ENCODE data around the gene CNIH2. TPM values are rescaled to one million over a fixed set of nuclear protein-coding genes. Genes with fewer than 3 reads are reported as not detected.

CNIH2 gene
- total and polyA plus RNA-seq, 9 of the 15 experiments (the other 6 are each of a cell fraction or from before 2014, with no cell fraction given): 0.26 to 0.89 (median 0.40) TPM; not detected in 4

DNA sequence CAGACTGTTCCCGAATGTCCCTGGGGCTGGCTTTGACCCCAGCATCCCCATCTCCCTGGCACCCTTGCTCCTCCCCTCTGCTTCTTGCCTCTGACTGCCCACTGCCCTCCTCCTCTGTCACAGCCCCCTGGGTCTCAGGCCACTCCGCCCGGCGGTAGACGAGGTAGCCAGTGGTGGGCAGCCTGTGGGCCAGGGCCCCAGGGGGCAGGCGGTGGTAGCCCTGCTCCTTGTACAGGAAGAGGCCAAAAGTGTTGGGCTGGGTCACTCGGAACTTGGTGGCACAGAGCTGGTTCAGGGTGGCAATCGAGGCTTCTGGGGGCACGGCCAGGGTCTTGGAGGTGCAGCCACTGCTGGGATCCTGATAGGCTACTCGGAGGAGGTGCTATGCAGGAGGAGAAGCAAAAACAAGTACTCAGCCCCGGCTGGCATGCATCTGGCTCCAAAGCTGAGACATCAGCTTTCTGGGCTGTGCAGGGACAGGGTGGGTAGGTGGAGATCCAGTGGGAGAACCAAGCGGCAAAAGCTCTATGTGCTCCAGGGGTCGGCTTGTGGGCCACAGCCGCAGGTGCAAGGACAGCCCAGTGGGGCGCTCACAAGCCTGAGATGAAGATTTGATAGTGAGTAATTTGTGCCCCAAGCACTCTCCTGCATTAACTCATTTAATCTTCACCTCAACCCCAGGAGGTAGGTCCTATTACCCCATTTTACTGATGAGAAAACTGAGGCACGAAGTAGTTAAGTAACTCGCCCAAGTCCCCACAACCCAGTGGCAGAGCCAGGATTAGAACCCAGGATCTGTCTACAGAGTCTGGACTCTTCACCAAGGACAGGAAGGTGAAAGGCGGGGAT lies 54.6 kb downstream of the CNIH2 start:
- no peak for FAIRE-seq
- H3K36me3 ChIP-seq (ENCODE audit: control insufficient read depth, insufficient read depth, low read length): peaks cover 8% of the 10 kb centered on the region; the same call in 1 of the 3 replicates
- POLR2A ChIA-PET: interaction anchor here (0.9 to 1.5 kb wide), 3 partner anchors 9 to 24 kb away, joined by 3 to 6 read pairs (median 4); no protein-coding TSS in a partner anchor
- H3K9me1 ChIP-seq (ENCODE audit: control insufficient read depth, insufficient read depth, low read length): no peaks in the 10 kb centered on the region
- H3K4me1 ChIP-seq (replicated peaks in 1 of 2; ENCODE audit: control insufficient read depth in 2 of 2, insufficient read depth in 2 of 2, low read length in 2 of 2): peaks cover 27 to 80% of the 10 kb centered on the region in 2 experiments
- no peaks in the 10 kb centered on the region for H3K79me2 ChIP-seq (ENCODE audit: control insufficient read depth, insufficient read depth, low read length)
- no peak overlapping the region for H3K4me3 ChIP-seq
- CTCF ChIA-PET (ENCODE audit: low intra/inter-chr PET ratio): interaction anchor here (0.9 kb wide), 1 partner anchor 76 kb away, joined by 3 read pairs; no protein-coding TSS in a partner anchor
- H3K9me3 ChIP-seq (replicated peaks; ENCODE audit: control insufficient read depth, insufficient read depth, low read depth, low read length): no peaks in the 10 kb centered on the region
- no peak overlapping the region for H2AFZ ChIP-seq (ENCODE audit: low read depth, low read length)
- no peaks in the 10 kb centered on the region for H3K27me3 ChIP-seq (ENCODE audit: control insufficient read depth in 2 of 2, insufficient read depth in 2 of 2, low read length in 2 of 2)
- 0 out of 2 replicates have a peak, but pooled peaks cover 3% of the 10 kb centered on the region for H4K20me1 ChIP-seq (replicated peaks; ENCODE audit: control insufficient read depth, insufficient read depth, low read length)
- 43% methylated on average over 17 of the region's 18 CpGs for WGBS (ENCODE audit: insufficient coverage, low coverage, missing lambda C conversion rate)
- DNase-seq (ENCODE audit: extremely low read depth in 1 of 4, low spot score in 3 of 4): no peak
- no peak for ATAC-seq
- no peak for TF ChIP-seq CXXC5 (CRISPR knock-in tag; IDR thresholded peaks at IDR 0.05)
- no peak for TF ChIP-seq HDAC3 (IDR thresholded peaks at IDR 0.05; ENCODE audit: borderline replicate concordance, partially characterized antibody)
- peak; percentile 33; the same call in 1 of the 2 replicates for TF ChIP-seq SMARCA5 (IDR thresholded peaks at IDR 0.05)
- TF ChIP-seq ZNF431 (CRISPR knock-in tag; IDR thresholded peaks at IDR 0.05): no peak
- 0 out of 4 replicates have a peak, but pooled peaks of 1 of the 2 experiments have one; percentile 41 for TF ChIP-seq KDM1A (IDR thresholded peaks at IDR 0.05)
- TF ChIP-seq MIER1 (IDR thresholded peaks at IDR 0.05; ENCODE audit: low read depth): no peak
- peak; percentile 74 for TF ChIP-seq RBM25 (IDR thresholded peaks at IDR 0.05; ENCODE audit: low read depth, low read length, severe bottlenecking)
- TF ChIP-seq RCOR1 (IDR thresholded peaks at IDR 0.05; ENCODE audit: borderline replicate concordance in 1 of 2, low read depth in 2 of 2, low read length in 2 of 2): peak in 1 of 2 experiments; percentile 17; a peak in 1 of 4 replicates
- TF ChIP-seq BCOR (IDR thresholded peaks at IDR 0.05): peak; percentile 74
- TF ChIP-seq ZNF121 (CRISPR knock-in tag; conservative IDR thresholded peaks at IDR 0.05): peak; percentile 49
- intact Hi-C loops (cut with micrococcal nuclease): no loop called here
- H3K9ac ChIP-seq (ENCODE audit: insufficient read depth in 1 of 2, low read depth in 2 of 2, low read length in 2 of 2): peak overlapping the region in 1 of 2 experiments; percentile 61; a peak in 2 of 4 replicates
- BruUV-seq (replicated peaks): no TSS peak
- H3K4me2 ChIP-seq (ENCODE audit: insufficient read depth, low read length): no peak overlapping the region
- H3K27ac ChIP-seq (ENCODE audit: extremely low read depth, low read depth, low read length): no peak overlapping the region
- in situ Hi-C loops (cut with MboI): no loop called here

Data from K562 (cell line).